Measurements from ENCODE around the gene TMEM39B. TPM values are rescaled to one million over a fixed set of nuclear protein-coding genes. Genes with fewer than 3 reads are reported as not detected.

The TMEM39B gene
- total RNA-seq, 2 experiments from 2014 or later: 27.3 to 30.0 TPM

Small RNAs within 50 kb of the gene (microRNA-seq; reads per million reads assigned to microRNA genes)
- gene MIR5585: not detected

Other genes starting within 250 kb of the TMEM39B start
- 100 to 1,000 TPM; 401 to 507 TPM for gene PTP4A2, start 134.6 kb upstream of the TMEM39B start, total RNA-seq
- 100 to 1,000 TPM; 166 to 183 TPM for gene KHDRBS1, start 59.1 kb upstream of the TMEM39B start, total RNA-seq
- gene KPNA6, start 35.1 kb downstream of the TMEM39B start, total RNA-seq: 10 to 100 TPM; 59.6 to 82.8 TPM
- gene TXLNA, start 106.7 kb downstream of the TMEM39B start, total RNA-seq: 100 to 1,000 TPM in 1 of 2 experiments, 10 to 100 TPM in 1; 85.8 to 104 TPM
- gene CCDC28B, start 127.7 kb downstream of the TMEM39B start, total RNA-seq: 10 to 100 TPM; 33.0 to 43.3 TPM
- 1 to 10 TPM; 5.4 to 7.2 TPM for gene IQCC, start 132.7 kb downstream of the TMEM39B start, total RNA-seq
- gene DCDC2B, start 136.2 kb downstream of the TMEM39B start, total RNA-seq: under 1 TPM in 1 of 2 experiments, not detected in 1; 0.16 TPM
- gene TMEM234, start 149.4 kb downstream of the TMEM39B start, total RNA-seq: 10 to 100 TPM; 11.7 to 12.3 TPM
- gene EIF3I, start 149.5 kb downstream of the TMEM39B start, total RNA-seq: 100 to 1,000 TPM; 162 to 227 TPM
- gene FAM167B, start 174.3 kb downstream of the TMEM39B start, total RNA-seq: 1 to 10 TPM in 1 of 2 experiments, under 1 TPM in 1; 0.80 to 1.2 TPM
- gene LCK, start 178.3 kb downstream of the TMEM39B start, total RNA-seq: 100 to 1,000 TPM; 441 to 481 TPM
- gene HDAC1, start 219.1 kb downstream of the TMEM39B start, total RNA-seq: 100 to 1,000 TPM; 183 to 189 TPM

All from activated CD8-positive, alpha-beta memory T cell treated with anti-CD3 and anti-CD28 coated beads, Interleukin-2, amount 10 ng/mL, durations not matched to agents 7 days and 5 days (primary cell).